HepG2 (cell line): ENCODE results near the gene ZNF786. TPM values are rescaled to one million over a fixed set of nuclear protein-coding genes. Genes with fewer than 3 reads are reported as not detected.

Source experiments
- ATAD3A ChIP-seq: sonication (generic); formaldehyde crosslinking; IDR thresholded peaks from 2 replicates; pipeline ENCODE4 v1.4.0; 2020; ENCODE audit warnings: missing genetic modification reagents
- ETS1 ChIP-seq: sonication (generic); formaldehyde crosslinking; IDR thresholded peaks from 2 replicates; pipeline ENCODE4 v1.4.0; 2020; ENCODE audit warnings: missing genetic modification reagents
- IRF2 ChIP-seq: IDR thresholded peaks from 2 replicates; pipeline ENCODE4 v1.6.1; 2018; ENCODE audit warnings: missing genetic modification reagents, missing compliant biosample characterization
- MEF2D ChIP-seq: sonication (generic); formaldehyde crosslinking; IDR thresholded peaks from 2 replicates; pipeline ENCODE4 v1.5.1; 2020; ENCODE audit warnings: mild to moderate bottlenecking, missing genetic modification reagents
- MTERF4 ChIP-seq: sonication (generic); formaldehyde crosslinking; IDR thresholded peaks from 2 replicates; pipeline ENCODE4 v1.8.0; 2023; ENCODE audit warnings: mild to moderate bottlenecking, missing genetic modification reagents
- NFRKB ChIP-seq: fragments of 450-650 bp; IDR thresholded peaks from 2 replicates; pipeline ENCODE4 v1.6.1; 2017
- PHF20 ChIP-seq: sonication (generic); formaldehyde crosslinking; IDR thresholded peaks from 2 replicates; pipeline ENCODE4 v1.5.0; 2020; ENCODE audit warnings: mild to moderate bottlenecking, missing genetic modification reagents
- POGZ ChIP-seq: sonication (generic); formaldehyde crosslinking; IDR thresholded peaks from 2 replicates; pipeline ENCODE4 v1.4.0; 2020; ENCODE audit warnings: mild to moderate bottlenecking, missing genetic modification reagents
- SIX1 ChIP-seq: sonication (generic); formaldehyde crosslinking; IDR thresholded peaks from 2 replicates; pipeline ENCODE4 v1.4.0; 2020; ENCODE audit warnings: missing genetic modification reagents, borderline replicate concordance
- STAG1 ChIP-seq: sonication (generic); formaldehyde crosslinking; IDR thresholded peaks from 2 replicates; pipeline ENCODE4 v1.4.0; 2020; ENCODE audit warnings: missing genetic modification reagents
- TEAD3 ChIP-seq: optimal IDR thresholded peaks from 2 replicates; pipeline ENCODE3; 2016; ENCODE audit warnings: borderline replicate concordance
- THAP11 ChIP-seq: IDR thresholded peaks from 2 replicates; pipeline ENCODE4 v1.6.1; 2016; ENCODE audit warnings: missing biosample characterization, missing genetic modification reagents
- ZBTB1 ChIP-seq: sonication (generic); formaldehyde crosslinking; IDR thresholded peaks from 2 replicates; pipeline ENCODE4 v1.4.0; 2020; ENCODE audit warnings: missing genetic modification reagents, borderline replicate concordance
- ZBTB39 ChIP-seq: sonication (generic); formaldehyde crosslinking; IDR thresholded peaks from 2 replicates; pipeline ENCODE4 v1.5.0; 2020; ENCODE audit warnings: missing genetic modification reagents
- ZNF180 ChIP-seq: sonication (generic); formaldehyde crosslinking; IDR thresholded peaks from 2 replicates; pipeline ENCODE4 v1.4.0; 2020; ENCODE audit warnings: low read depth, missing genetic modification reagents, borderline replicate concordance
- ZNF205 ChIP-seq: IDR thresholded peaks from 2 replicates; pipeline ENCODE4 v1.6.1; 2018; ENCODE audit warnings: missing biosample characterization, missing genetic modification reagents
- ZNF761 ChIP-seq: sonication (generic); formaldehyde crosslinking; conservative IDR thresholded peaks from 2 replicates; pipeline ENCODE4 v1.4.0; 2020; ENCODE audit warnings: mild to moderate bottlenecking, missing genetic modification reagents
- polyA plus RNA-seq, 8 experiments: library from polyadenylated mRNA; depleted of rRNA in 3 of 8; stranded (reverse) in 7 of 8; unstranded in 1 of 8; fragments of >200 nt; fragmentation: Illumina TruSeq in 4 of 8; extraction: Trizol in 4 of 8; gene quantifications; 2 replicates each; pipeline versions ENCODE4 v1.2.1 to v1.2.3, GENCODE V29; 2011 to 2016; ENCODE audit warnings: low read depth in 4 of 8, missing spikeins in 1 of 8, mixed read lengths in 1 of 8; ENCODE audit not compliant: insufficient read depth in 1 of 8
- total RNA-seq, 5 experiments: library from RNA; depleted of rRNA; stranded (reverse); fragments of >200 nt; fragmentation: Illumina TruSeq; extraction: Trizol; gene quantifications; 2 replicates each; pipeline ENCODE4 v1.2.3, GENCODE V29; 2016; ENCODE audit warnings: low read depth in 1 of 5
- TF ChIP-seq, protein P1 (sequence below): IDR thresholded peaks from 2 replicates; pipeline ENCODE4 v1.6.1; 2012; ENCODE audit warnings: low read depth, low read length, improper control_type of control experiment
- TF ChIP-seq, protein P2 (sequence below): sonication (generic); formaldehyde crosslinking; IDR thresholded peaks from 2 replicates; pipeline ENCODE4 v1.5.1; 2020; ENCODE audit warnings: mild to moderate bottlenecking, missing genetic modification reagents, borderline replicate concordance
- TF ChIP-seq, protein P3 (sequence below): sonication (generic); formaldehyde crosslinking; IDR thresholded peaks from 2 replicates; pipeline ENCODE4 v1.4.0; 2020; ENCODE audit warnings: missing genetic modification reagents, borderline replicate concordance

The ZNF786 gene
- total and polyA plus RNA-seq, 2 of the 13 experiments (the other 11 are each of a cell fraction or from before 2014, with no cell fraction given) = 2.0 to 4.0 TPM

GRCh38 chr7:149125863-149126661 is 35.5 kb upstream of the ZNF786 start, which contains the start of gene ZNF425 (continued):
- TF ChIP-seq, protein P1, sequence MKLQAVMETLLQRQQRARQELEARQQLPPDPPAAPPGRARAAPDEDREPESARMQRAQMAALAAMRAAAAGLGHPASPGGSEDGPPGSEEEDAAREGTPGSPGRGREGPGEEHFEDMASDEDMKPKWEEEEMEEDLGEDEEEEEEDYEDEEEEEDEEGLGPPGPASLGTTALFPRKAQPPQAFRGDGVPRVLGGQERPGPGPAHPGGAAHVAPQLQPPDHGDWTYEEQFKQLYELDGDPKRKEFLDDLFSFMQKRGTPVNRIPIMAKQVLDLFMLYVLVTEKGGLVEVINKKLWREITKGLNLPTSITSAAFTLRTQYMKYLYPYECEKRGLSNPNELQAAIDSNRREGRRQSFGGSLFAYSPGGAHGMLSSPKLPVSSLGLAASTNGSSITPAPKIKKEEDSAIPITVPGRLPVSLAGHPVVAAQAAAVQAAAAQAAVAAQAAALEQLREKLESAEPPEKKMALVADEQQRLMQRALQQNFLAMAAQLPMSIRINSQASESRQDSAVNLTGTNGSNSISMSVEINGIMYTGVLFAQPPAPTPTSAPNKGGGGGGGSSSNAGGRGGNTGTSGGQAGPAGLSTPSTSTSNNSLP = no peak
- TF ChIP-seq TEAD3 (CRISPR knock-in tag) (peak; percentile 79), STAG1 (CRISPR knock-in tag) (peak; percentile 34), PHF20 (CRISPR knock-in tag) (peak; percentile 86), ZNF205 (CRISPR knock-in tag) (0 out of 2 replicates have a peak, but pooled peaks have one; percentile 77), POGZ (CRISPR knock-in tag) (peak; percentile 99), THAP11 (CRISPR knock-in tag) (peak; percentile 91), SIX1 (CRISPR knock-in tag) (peak; percentile 19; the same call in 1 of the 2 replicates), NFRKB (no peak), ZNF180 (CRISPR knock-in tag) (no peak), MTERF4 (CRISPR knock-in tag) (no peak; the same call in 1 of the 2 replicates), ZBTB1 (CRISPR knock-in tag) (no peak), ATAD3A (CRISPR knock-in tag) (no peak; the same call in 1 of the 2 replicates), MEF2D (peak; percentile 90), ZBTB39 (peak; percentile 62; the same call in 1 of the 2 replicates), ZNF761 (CRISPR knock-in tag) (no peak), ETS1 (CRISPR knock-in tag) (no peak), IRF2 (CRISPR knock-in tag) (peak; percentile 78)
- TF ChIP-seq, protein P2, sequence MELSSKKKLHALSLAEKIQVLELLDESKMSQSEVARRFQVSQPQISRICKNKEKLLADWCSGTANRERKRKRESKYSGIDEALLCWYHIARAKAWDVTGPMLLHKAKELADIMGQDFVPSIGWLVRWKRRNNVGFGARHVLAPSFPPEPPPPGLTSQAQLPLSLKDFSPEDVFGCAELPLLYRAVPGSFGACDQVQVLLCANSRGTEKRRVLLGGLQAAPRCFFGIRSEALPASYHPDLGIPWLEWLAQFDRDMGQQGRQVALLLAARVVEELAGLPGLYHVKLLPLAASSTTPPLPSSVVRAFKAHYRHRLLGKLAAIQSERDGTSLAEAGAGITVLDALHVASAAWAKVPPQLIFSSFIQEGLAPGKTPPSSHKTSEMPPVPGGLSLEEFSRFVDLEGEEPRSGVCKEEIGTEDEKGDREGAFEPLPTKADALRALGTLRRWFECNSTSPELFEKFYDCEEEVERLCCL = peak; percentile 63; the same call in 1 of the 2 replicates
- TF ChIP-seq, protein P3, sequence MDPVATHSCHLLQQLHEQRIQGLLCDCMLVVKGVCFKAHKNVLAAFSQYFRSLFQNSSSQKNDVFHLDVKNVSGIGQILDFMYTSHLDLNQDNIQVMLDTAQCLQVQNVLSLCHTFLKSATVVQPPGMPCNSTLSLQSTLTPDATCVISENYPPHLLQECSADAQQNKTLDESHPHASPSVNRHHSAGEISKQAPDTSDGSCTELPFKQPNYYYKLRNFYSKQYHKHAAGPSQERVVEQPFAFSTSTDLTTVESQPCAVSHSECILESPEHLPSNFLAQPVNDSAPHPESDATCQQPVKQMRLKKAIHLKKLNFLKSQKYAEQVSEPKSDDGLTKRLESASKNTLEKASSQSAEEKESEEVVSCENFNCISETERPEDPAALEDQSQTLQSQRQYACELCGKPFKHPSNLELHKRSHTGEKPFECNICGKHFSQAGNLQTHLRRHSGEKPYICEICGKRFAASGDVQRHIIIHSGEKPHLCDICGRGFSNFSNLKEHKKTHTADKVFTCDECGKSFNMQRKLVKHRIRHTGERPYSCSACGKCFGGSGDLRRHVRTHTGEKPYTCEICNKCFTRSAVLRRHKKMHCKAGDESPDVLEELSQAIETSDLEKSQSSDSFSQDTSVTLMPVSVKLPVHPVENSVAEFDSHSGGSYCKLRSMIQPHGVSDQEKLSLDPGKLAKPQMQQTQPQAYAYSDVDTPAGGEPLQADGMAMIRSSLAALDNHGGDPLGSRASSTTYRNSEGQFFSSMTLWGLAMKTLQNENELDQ (CRISPR knock-in tag) = no peak
